GM12873 (cell line): Measurements from ENCODE around the gene ERBB4.

Source experiments
- TF ChIP-seq, protein P1 (sequence below): IDR thresholded peaks from 2 replicates; pipeline ENCODE4 v1.5.1; 2012; ENCODE audit warnings: low read depth, mild to moderate bottlenecking, moderate library complexity, low read length, control low read depth; ENCODE audit not compliant: insufficient read depth; ENCODE audit errors: missing control alignments

ERBB4 gene

DNA sequence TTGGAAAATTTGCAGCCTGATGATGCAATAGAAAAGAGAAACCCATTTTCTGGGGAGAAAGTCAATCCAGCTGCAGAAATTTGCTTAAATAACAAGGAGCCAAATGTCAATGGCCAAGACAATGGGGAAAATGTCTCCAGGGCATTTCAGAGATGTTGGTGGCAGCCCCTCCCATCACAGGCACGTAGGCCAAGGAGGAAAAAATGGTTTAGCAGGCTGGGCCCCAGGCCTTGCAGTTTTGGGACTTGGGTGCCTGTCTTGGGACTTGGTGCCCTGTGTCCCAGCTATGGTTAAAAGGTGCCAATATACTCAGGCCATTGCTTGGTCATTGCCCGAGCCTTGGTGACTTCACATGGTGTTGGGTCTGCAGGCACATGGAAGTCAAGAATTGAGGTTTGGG lies 368.2 kb downstream of the ERBB4 start:
- TF ChIP-seq, protein P1, sequence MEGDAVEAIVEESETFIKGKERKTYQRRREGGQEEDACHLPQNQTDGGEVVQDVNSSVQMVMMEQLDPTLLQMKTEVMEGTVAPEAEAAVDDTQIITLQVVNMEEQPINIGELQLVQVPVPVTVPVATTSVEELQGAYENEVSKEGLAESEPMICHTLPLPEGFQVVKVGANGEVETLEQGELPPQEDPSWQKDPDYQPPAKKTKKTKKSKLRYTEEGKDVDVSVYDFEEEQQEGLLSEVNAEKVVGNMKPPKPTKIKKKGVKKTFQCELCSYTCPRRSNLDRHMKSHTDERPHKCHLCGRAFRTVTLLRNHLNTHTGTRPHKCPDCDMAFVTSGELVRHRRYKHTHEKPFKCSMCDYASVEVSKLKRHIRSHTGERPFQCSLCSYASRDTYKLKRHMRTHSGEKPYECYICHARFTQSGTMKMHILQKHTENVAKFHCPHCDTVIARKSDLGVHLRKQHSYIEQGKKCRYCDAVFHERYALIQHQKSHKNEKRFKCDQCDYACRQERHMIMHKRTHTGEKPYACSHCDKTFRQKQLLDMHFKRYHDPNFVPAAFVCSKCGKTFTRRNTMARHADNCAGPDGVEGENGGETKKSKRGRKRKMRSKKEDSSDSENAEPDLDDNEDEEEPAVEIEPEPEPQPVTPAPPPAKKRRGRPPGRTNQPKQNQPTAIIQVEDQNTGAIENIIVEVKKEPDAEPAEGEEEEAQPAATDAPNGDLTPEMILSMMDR: no peak

- TF ChIP-seq, protein P1: no peak
Measured at GRCh38 chr2:212158081-212158480, 380.5 kb downstream of the ERBB4 start.

- TF ChIP-seq, protein P1: no peak
Measured at GRCh38 chr2:212157012-212157411, 381.6 kb downstream of the ERBB4 start.

GRCh38 chr2:212156088-212156487 lies 382.5 kb downstream of the ERBB4 start:
- TF ChIP-seq, protein P1: no peak

DNA sequence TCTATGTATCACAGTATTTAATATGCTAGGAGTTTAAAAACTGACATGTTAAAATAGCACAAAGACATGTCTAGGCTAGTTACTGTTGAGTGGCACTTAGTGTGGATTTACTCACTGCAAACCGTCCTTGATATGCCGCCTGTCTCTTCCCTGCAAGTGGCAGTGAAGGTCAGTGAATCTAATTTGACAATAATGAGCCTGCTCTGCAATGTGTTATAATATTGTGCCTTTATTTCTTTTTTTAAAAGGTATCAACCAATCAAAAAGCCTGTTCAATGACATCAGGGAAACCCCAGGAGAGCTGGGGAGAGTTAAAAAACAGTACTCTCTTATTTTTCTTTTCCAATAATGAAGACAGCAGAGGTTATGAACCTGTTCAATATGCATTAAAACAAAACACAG lies 384.1 kb downstream of the ERBB4 start:
- TF ChIP-seq, protein P1: no peak

- TF ChIP-seq, protein P1: no peak
Measured at GRCh38 chr2:212153923-212154322, 384.7 kb downstream of the ERBB4 start.

GRCh38 chr2:212147921-212148513 lies 390.6 kb downstream of the ERBB4 start:
- TF ChIP-seq, protein P1: peak; percentile 14
